K562 (cell line): ENCODE results near the gene ZNHIT2. TPM values are rescaled to one million over a fixed set of nuclear protein-coding genes. Genes with fewer than 3 reads are reported as not detected.

Experiments used
- BRD9 ChIP-seq: fragments of 450-650 bp; IDR thresholded peaks from 2 replicates; pipeline ENCODE4 v1.6.1; 2018; ENCODE audit warnings: low read depth; ENCODE audit not compliant: partially characterized antibody
- BRF2 ChIP-seq: IDR thresholded peaks from 3 replicates; pipeline ENCODE4 v1.6.1; 2011; ENCODE audit warnings: borderline replicate concordance, mild to moderate bottlenecking; ENCODE audit not compliant: insufficient read length, insufficient read depth
- E2F6 ChIP-seq, 2 experiments: IDR thresholded peaks; 2 replicates each; pipeline ENCODE4 v1.6.1; 2011; ENCODE audit warnings: borderline replicate concordance in 1 of 2, control low read depth in 1 of 2, low read depth in 1 of 2, low read length in 1 of 2, mild to moderate bottlenecking in 1 of 2, mixed read lengths in 1 of 2, moderate library complexity in 1 of 2; ENCODE audit not compliant: insufficient read depth in 1 of 2, insufficient read length in 1 of 2, poor library complexity in 1 of 2, severe bottlenecking in 1 of 2; ENCODE audit errors: extremely low read depth in 1 of 2
- ESRRB ChIP-seq: fragments of 250-450 bp; sonication (Bioruptor Pico); IDR thresholded peaks from 2 replicates; pipeline ENCODE4 v1.5.0; 2020; ENCODE audit warnings: mild to moderate bottlenecking, moderate library complexity, borderline replicate concordance
- ILF3 ChIP-seq: fragments of 450-650 bp; IDR thresholded peaks from 2 replicates; pipeline ENCODE4 v1.6.1; 2018; ENCODE audit warnings: antibody characterized with exemption, mild to moderate bottlenecking, moderate library complexity, borderline replicate concordance
- NCOA1 ChIP-seq: fragments of 450-650 bp; IDR thresholded peaks from 2 replicates; pipeline ENCODE4 v1.6.1; 2016; ENCODE audit warnings: low read depth
- PCBP1 ChIP-seq: fragments of 200-400 bp; formaldehyde crosslinking; IDR thresholded peaks from 2 replicates; pipeline ENCODE4 v1.6.1; 2018; ENCODE audit warnings: mild to moderate bottlenecking, low read depth, low read length; ENCODE audit not compliant: poor library complexity, severe bottlenecking
- ZBTB12 ChIP-seq: fragments of 250-450 bp; sonication (Bioruptor Pico); IDR thresholded peaks from 2 replicates; pipeline ENCODE4 v1.4.0; 2020
- ZBTB43 ChIP-seq: sonication (generic); formaldehyde crosslinking; IDR thresholded peaks from 2 replicates; pipeline ENCODE4 v1.8.0; 2023; ENCODE audit warnings: mild to moderate bottlenecking, missing genetic modification reagents
- ZNF134 ChIP-seq: fragments of 250-450 bp; sonication (Bioruptor Pico); conservative IDR thresholded peaks from 2 replicates; pipeline ENCODE4 v1.4.0; 2020
- ZNF165 ChIP-seq: fragments of 250-450 bp; sonication (Bioruptor Pico); IDR thresholded peaks from 2 replicates; pipeline ENCODE4 v1.4.0; 2020; ENCODE audit warnings: borderline replicate concordance
- ZNF395 ChIP-seq: fragments of 200-800 bp; sonication (Bioruptor generic); IDR thresholded peaks from 2 replicates; pipeline ENCODE4 v1.6.1; 2017; ENCODE audit warnings: missing genetic modification characterization, missing compliant biosample characterization
- ZNF696 ChIP-seq: fragments of 250-450 bp; sonication (Bioruptor Pico); conservative IDR thresholded peaks from 2 replicates; pipeline ENCODE4 v1.4.0; 2020; ENCODE audit warnings: mild to moderate bottlenecking, moderate library complexity
- polyA plus RNA-seq, 8 experiments: library from polyadenylated mRNA; depleted of rRNA in 4 of 8; stranded (reverse) in 5 of 8; unstranded in 3 of 8; fragments of >200 nt; fragmentation: Nextera tagmentation in 2 of 8; fragmentation: Illumina TruSeq in 1 of 8; extraction: Ambion mirVana in 2 of 8; extraction: Trizol in 1 of 8; gene quantifications; 2 replicates each; pipeline versions ENCODE4 v1.2.1 to v1.2.3, GENCODE V29; 2011 to 2014; ENCODE audit warnings: inconsistent platforms in 1 of 8, missing spikeins in 1 of 8
- total RNA-seq, 7 experiments: library from RNA; depleted of rRNA in 6 of 7; stranded (reverse); fragments of >200 nt in 6 of 7; fragmentation: Illumina TruSeq in 2 of 7; extraction: Trizol in 2 of 7; gene quantifications; 2 replicates each; pipeline versions ENCODE4 v1.2.1 to v1.2.3, GENCODE V29; 2011 to 2021; ENCODE audit warnings: low replicate concordance in 1 of 7

Gene ZNHIT2
- total and polyA plus RNA-seq, 9 of the 15 experiments (the other 6 are each of a cell fraction or from before 2014, with no cell fraction given) = 0.08 to 39.0 (median 2.5) TPM

- TF ChIP-seq E2F6 (IDR thresholded peaks at IDR 0.05; ENCODE audit: borderline replicate concordance in 1 of 2, extremely low read depth in 1 of 2, insufficient read depth in 1 of 2, insufficient read length in 1 of 2, low read depth in 1 of 2, low read length in 1 of 2, poor library complexity in 1 of 2, severe bottlenecking in 1 of 2) (no peak), ZBTB43 (CRISPR knock-in tag) (no peak), ESRRB (no peak), ZNF165 (CRISPR knock-in tag) (no peak), ILF3 (no peak), ZBTB12 (CRISPR knock-in tag) (no peak), ZNF134 (no peak), BRD9 (no peak), ZNF395 (CRISPR knock-in tag) (no peak), ZNF696 (no peak), NCOA1 (no peak), BRF2 (no peak), PCBP1 (no peak)
- TF ChIP-seq, all 486 proteins: peak for 0
Observed at GRCh38 chr11:65156256-65156655, 38.8 kb upstream of the ZNHIT2 start (continued).
